Neural cell (in vitro differentiated cells): ENCODE measurements around the gene CHST6.

Experiments used
- CTCF ChIP-seq: fragments of 450-650 bp; IDR thresholded peaks from 2 replicates; pipeline ENCODE4 v1.5.1; 2014; ENCODE audit warnings: antibody characterized with exemption, mild to moderate bottlenecking, moderate library complexity; ENCODE audit not compliant: poor library complexity, severe bottlenecking
- EP300 ChIP-seq: fragments of 450-650 bp; conservative IDR thresholded peaks from 2 replicates; pipeline ENCODE4 v1.6.1; 2014; ENCODE audit warnings: antibody characterized with exemption, mild to moderate bottlenecking, moderate library complexity; ENCODE audit not compliant: poor library complexity, severe bottlenecking
- EZH2 ChIP-seq: fragments of 200-600, 300-800 bp; shearing (Covaris generic), sonication (generic); IDR thresholded peaks from 2 replicates; pipeline ENCODE4 v1.6.1; 2014; ENCODE audit warnings: antibody characterized with exemption, low read length, borderline replicate concordance, mild to moderate bottlenecking; ENCODE audit not compliant: insufficient read depth, poor library complexity, severe bottlenecking
- MXI1 ChIP-seq: fragments of 450-650 bp; conservative IDR thresholded peaks from 2 replicates; pipeline ENCODE4 v1.6.1; 2014; ENCODE audit warnings: antibody characterized with exemption, mild to moderate bottlenecking; ENCODE audit not compliant: poor library complexity, severe bottlenecking
- POLR2AphosphoS5 ChIP-seq: IDR thresholded peaks from 2 replicates; pipeline ENCODE4 v1.6.1; 2012
- RAD21 ChIP-seq: fragments of 450-650 bp; conservative IDR thresholded peaks from 2 replicates; pipeline ENCODE4 v1.6.1; 2014; ENCODE audit warnings: antibody characterized with exemption, mild to moderate bottlenecking, moderate library complexity
- REST ChIP-seq: IDR thresholded peaks from 2 replicates; pipeline ENCODE4 v1.6.1; 2012; ENCODE audit warnings: borderline replicate concordance
- SMC3 ChIP-seq: fragments of 450-650 bp; conservative IDR thresholded peaks from 2 replicates; pipeline ENCODE4 v1.6.1; 2014; ENCODE audit warnings: antibody characterized with exemption, mild to moderate bottlenecking, moderate library complexity; ENCODE audit not compliant: poor library complexity
- TAF1 ChIP-seq: IDR thresholded peaks from 2 replicates; pipeline ENCODE4 v1.6.1; 2012; ENCODE audit warnings: low read depth

- TF ChIP-seq CTCF (no peak), EZH2 (no peak), EP300 (no peak), SMC3 (no peak), TAF1 (no peak), REST (no peak), MXI1 (no peak), POLR2AphosphoS5 (no peak), RAD21 (no peak)
Observed at GRCh38 chr16:75532791-75533190, 37.5 kb upstream of the CHST6 start.
